AG04449 (cell line): Measurements from ENCODE around the gene SMPX.

ENCODE experiments used
- CTCF ChIA-PET: fragments of 350-600 bp; formaldehyde crosslinking; extraction: SDS; loops from one replicate; lab custom pipeline; 2021; ENCODE audit warnings: antibody characterized with exemption; lab: Yijun Ruan, JAX
- POLR2A ChIA-PET: fragments of 400-600, 350-600 bp; formaldehyde crosslinking; extraction: SDS; loops from one replicate; lab custom pipeline; 2020; ENCODE audit warnings: antibody characterized with exemption, inconsistent platforms; lab: Yijun Ruan, JAX
- DNase-seq: peaks from one replicate; pipeline ENCODE4 v3.0.0-alpha.2; 2010; ENCODE audit warnings: low read depth, low spot score
- H3K4me3 ChIP-seq: 2 replicates; pipeline ENCODE4 v1.5.1; 2011; ENCODE audit warnings: low read depth, mild to moderate bottlenecking, control low read depth, low read length
- TF ChIP-seq, protein P1 (sequence below): IDR thresholded peaks from one replicate; pipeline ENCODE4 v1.5.1; 2011; ENCODE audit warnings: mild to moderate bottlenecking, moderate library complexity, low read length, control low read depth, inconsistent platforms; ENCODE audit not compliant: insufficient read depth; ENCODE audit errors: missing control alignments

SMPX gene

DNA sequence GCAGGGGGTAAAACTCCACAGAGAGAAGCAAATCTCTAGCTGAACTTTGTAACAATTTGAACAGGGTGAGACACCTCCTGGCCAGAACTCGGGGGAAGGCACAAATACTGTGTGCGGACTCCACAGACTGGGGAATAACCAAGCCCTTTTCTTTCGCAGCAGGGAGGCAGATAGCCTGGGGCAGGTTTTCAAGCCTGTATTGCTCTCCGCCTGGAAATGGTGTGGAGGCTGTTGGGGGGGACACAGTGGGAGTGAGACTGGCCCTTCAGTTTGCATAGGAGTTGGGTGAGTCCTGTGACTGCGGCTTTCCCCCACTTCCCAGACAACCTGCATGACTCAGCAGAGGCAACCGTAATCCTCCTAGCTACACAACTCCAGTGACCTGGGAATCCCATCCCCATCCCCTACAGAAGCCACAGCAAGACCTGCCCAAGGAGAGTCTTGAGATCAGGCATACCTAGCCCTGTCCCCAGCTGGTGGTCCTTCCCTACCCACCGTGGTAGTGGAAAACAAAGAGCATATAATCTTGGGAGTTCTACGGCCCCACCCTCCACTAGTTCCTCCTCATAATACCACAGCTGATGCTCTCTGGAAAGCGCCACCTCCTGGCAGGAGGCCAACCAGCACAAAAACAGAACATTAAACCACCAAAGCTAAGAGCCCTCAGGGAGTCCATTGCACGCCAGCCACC is 12.9 kb upstream of the SMPX start:
- DNase-seq: no peak
- ChIA-PET CTCF (no interaction called here), POLR2A (no interaction called here)
- TF ChIP-seq, protein P1, sequence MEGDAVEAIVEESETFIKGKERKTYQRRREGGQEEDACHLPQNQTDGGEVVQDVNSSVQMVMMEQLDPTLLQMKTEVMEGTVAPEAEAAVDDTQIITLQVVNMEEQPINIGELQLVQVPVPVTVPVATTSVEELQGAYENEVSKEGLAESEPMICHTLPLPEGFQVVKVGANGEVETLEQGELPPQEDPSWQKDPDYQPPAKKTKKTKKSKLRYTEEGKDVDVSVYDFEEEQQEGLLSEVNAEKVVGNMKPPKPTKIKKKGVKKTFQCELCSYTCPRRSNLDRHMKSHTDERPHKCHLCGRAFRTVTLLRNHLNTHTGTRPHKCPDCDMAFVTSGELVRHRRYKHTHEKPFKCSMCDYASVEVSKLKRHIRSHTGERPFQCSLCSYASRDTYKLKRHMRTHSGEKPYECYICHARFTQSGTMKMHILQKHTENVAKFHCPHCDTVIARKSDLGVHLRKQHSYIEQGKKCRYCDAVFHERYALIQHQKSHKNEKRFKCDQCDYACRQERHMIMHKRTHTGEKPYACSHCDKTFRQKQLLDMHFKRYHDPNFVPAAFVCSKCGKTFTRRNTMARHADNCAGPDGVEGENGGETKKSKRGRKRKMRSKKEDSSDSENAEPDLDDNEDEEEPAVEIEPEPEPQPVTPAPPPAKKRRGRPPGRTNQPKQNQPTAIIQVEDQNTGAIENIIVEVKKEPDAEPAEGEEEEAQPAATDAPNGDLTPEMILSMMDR: no peak
- no peak overlapping the region for H3K4me3 ChIP-seq

DNA sequence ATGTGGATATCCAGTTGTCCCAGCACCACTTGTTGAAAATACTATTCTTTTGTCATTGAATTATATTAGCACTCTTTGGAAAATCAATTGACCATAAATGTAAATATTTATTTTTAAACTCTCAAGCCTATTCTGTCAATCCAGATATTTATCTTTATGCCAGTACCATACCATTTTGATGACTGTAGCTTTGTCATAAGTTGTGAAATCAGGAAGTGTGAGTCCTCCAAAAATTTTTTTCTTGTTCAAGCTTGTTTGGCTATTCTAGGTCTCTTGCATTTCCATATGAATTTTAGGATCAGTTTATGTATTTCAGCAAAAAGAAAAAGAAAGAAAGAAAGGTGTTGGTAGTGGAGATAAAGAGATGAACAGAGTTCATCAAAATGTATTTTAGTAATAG is 8.2 kb upstream of the SMPX start:
- no peak overlapping the region for H3K4me3 ChIP-seq
- DNase-seq: no peak
- ChIA-PET CTCF (no interaction called here), POLR2A (no interaction called here)
- TF ChIP-seq, protein P1: no peak

DNA sequence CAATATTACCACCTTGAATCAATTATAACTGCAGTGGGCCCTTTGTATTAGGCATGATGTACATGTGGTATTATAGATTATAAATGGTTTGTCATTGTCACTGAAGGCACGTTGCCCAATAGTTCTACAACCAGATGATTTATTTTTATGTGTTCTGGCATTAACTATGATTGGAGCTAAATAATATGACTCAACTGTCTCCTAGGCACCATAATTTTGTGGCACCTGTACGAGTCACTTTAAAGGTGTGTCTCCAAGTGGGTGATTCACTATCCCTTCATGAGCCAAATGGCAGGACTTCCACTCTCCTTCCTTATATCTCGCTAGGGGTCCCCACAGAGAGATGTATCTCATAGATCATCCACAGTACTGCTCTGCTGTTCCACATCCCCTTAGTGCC is 6.1 kb upstream of the SMPX start:
- CTCF ChIA-PET: no interaction called here
- DNase-seq: no peak
- H3K4me3 ChIP-seq: no peak overlapping the region
- POLR2A ChIA-PET: no interaction called here
- TF ChIP-seq, protein P1: no peak

DNA sequence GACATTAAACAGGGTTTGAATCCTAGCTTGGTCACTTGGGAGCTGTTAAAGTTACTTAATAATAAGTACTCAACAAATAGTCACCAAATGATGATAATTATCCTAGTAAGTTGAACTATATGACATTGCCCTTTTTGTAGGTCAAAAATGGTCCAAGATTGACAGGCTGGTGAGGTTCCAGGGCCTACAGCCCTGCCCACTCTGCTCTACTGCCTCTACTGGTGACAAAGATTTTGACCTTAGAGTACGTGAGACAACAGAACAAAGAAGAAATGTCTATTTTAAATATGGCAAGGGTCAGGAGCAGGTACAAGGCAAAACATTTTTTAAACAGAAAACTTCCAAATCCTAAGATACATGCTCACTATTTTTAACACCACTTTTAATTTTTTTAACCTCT is 572 bp upstream of the SMPX start:
- no peak for DNase-seq
- CTCF ChIA-PET: no interaction called here
- no peak overlapping the region for H3K4me3 ChIP-seq
- POLR2A ChIA-PET: no interaction called here
- TF ChIP-seq, protein P1: no peak

DNA sequence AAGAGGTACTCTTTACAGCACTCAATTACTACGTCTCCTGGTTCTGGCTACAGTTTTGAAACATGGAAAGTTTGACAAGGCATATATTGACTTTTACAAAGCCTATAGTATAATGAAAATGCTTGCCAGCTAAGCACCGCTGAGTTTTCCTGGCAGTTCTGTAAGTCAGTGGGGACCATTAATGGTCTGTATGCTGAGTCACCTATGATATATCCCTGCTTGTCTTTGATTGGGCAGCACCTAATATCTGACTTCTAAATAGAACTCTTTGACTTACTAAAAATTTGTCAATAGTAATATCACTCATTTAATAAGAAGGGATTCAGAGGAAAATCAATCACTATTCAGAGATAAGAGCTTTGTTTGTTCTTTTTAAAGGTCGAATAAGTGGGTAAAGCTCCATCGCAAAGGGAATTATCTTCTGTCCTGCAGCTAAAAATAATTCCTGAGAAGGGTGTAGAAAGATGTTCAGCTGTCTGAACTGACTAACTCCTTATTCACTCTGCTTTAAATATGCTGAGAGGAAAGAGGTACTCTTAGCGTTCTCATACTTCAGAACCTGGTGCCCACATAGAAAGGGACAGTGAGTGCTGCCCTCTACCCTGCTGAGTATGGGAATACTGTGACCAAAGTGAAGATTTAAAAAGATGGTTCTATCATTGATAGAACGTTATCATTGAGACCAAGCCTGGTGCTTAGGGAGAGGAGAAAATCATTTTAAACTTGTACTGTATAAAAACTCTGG is 959 bp downstream of the SMPX start:
- no peak for DNase-seq
- TF ChIP-seq, protein P1: no peak
- POLR2A ChIA-PET: no interaction called here

DNA sequence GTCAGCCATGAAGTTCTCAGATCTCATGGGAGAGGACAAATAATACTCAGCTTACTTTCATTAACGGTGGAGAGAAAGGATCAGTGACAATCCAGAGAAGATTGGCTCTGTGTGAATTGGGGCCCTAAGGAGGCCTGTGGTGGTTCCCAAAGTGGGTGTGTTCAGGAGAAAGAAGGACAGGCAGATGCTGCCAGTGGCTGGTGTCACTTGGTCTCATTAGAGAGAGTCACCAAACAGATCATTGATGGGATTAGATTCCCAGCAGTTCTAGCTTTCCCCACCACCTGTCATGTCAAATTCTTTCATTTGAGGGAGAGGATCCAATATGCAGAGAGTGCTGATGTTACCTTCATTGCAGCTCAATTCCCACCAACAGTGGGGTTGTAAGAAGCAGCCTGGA is 8.0 kb downstream of the SMPX start:
- no peak overlapping the region for H3K4me3 ChIP-seq
- ChIA-PET CTCF (interaction anchor here (1.1 kb wide), 1 partner anchor 1223 kb away, joined by 3 read pairs; no protein-coding TSS in a partner anchor), POLR2A (no interaction called here)
- no peak for DNase-seq
- TF ChIP-seq, protein P1: no peak

More for the DNA sequence above, 959 bp downstream of the SMPX start:
- CTCF ChIA-PET: no interaction called here
- no peak overlapping the region for H3K4me3 ChIP-seq
